ENCODE results near the gene FAM53A. TPM values are rescaled to one million over a fixed set of nuclear protein-coding genes. Genes with fewer than 3 reads are reported as not detected.

FAM53A gene
- total RNA-seq, 4 donors from 2014 or later = 1.2 to 18.4 (median 4.9) TPM

DNA sequence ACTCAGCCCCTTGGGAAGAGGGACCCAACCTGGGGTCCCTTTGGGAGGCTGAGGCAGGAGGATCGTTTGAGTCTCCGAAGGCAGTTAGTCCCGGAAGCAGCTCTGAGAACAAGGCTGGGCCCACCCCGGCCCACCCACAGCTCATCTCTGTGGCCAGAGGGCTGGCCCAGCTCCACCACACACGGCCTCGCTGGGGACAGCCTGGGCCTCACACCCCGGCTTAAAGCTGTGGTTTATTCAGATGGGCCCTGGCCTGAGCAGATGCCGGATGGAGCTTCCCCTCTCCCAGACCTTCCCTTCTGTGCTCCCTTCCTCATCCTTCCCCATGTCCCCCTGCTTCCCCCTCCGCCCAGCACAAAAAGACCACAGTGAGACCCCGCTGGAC, 54.4 kb downstream of the FAM53A start:
- peaks cover 0 to 2% (median 0%) of the 10 kb centered on the region in 3 donors for H3K9me3 ChIP-seq
- no peaks in the 10 kb centered on the region for H3K4me1 ChIP-seq
- no peak for ATAC-seq
- peaks cover 14% of the 10 kb centered on the region for H3K27me3 ChIP-seq
- 100% methylated on average over 2 of the region's 10 CpGs; no CpG with 5 or more reads in 1 of the 2 donors for WGBS, 2 donors (ENCODE audit: low coverage in 1 of 2)
- H3K4me3 ChIP-seq = no peak overlapping the region
- H3K36me3 ChIP-seq = no peaks in the 10 kb centered on the region
- H3K27ac ChIP-seq = no peak overlapping the region
- TF ChIP-seq POLR2A (IDR thresholded peaks at IDR 0.05) (no peak), POLR2AphosphoS5 (IDR thresholded peaks at IDR 0.05) (no peak), EP300 (IDR thresholded peaks at IDR 0.05) (no peak)
- TF ChIP-seq, protein P1, sequence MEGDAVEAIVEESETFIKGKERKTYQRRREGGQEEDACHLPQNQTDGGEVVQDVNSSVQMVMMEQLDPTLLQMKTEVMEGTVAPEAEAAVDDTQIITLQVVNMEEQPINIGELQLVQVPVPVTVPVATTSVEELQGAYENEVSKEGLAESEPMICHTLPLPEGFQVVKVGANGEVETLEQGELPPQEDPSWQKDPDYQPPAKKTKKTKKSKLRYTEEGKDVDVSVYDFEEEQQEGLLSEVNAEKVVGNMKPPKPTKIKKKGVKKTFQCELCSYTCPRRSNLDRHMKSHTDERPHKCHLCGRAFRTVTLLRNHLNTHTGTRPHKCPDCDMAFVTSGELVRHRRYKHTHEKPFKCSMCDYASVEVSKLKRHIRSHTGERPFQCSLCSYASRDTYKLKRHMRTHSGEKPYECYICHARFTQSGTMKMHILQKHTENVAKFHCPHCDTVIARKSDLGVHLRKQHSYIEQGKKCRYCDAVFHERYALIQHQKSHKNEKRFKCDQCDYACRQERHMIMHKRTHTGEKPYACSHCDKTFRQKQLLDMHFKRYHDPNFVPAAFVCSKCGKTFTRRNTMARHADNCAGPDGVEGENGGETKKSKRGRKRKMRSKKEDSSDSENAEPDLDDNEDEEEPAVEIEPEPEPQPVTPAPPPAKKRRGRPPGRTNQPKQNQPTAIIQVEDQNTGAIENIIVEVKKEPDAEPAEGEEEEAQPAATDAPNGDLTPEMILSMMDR (IDR thresholded peaks at IDR 0.05) = no peak

DNA sequence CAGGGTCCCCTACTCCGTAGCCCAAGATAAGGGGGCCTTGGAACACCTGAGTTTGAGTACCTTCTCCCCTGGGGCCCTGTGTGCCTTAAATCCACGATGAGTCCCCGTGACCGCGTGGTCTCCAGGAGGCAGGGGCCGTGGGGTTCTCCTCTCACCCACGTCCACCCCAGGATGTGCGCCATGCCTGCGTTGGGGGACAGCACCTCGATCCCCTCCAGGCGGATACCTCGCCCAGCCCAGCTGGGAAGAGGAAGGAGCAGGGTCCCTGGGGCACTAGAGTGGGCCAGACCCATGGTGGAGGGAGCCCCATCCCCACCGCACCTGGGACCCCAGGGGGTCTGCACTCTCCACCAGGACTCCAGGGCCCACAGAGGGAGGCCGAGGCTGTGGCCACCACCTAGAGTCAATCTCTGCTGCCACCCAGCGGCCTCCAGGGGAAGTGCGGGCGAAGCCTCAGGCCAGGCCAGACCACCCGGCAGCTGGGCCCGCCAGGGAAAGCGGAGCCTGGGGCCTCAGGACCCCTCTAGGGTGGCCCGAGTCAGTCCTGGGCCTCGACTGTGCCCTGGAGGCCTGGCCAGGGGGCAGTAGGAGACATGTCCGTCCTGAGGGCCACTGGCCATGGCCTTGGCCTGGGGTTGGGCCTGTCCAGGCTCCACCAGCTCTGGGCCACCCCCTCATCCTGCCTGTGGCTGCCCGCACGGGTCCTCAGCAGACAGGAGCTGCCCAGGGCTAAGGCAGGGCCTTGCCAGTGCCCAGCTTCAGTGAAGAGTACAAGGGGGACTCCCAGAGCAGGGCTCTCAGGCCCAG, 55.0 kb downstream of the FAM53A start:
- Histone ChIP-seq H3K4me3 (no peak overlapping the region), H3K9me3 (no peaks in the 10 kb centered on the region), H3K4me1 (no peaks in the 10 kb centered on the region), H3K27ac (no peak overlapping the region), H3K27me3 (peaks cover 11% of the 10 kb centered on the region), H3K36me3 (no peaks in the 10 kb centered on the region)
- no peak for TF ChIP-seq EP300 (IDR thresholded peaks at IDR 0.05)
- TF ChIP-seq, protein P1 (IDR thresholded peaks at IDR 0.05) = peak in 3 of 4 experiments; percentile 81 to 99 (median 90)
- ATAC-seq = peak; percentile 86
- WGBS, 2 donors (ENCODE audit: low coverage in 1 of 2) = 100% methylated on average over 1 of the region's 25 CpGs; no CpG with 5 or more reads in 1 of the 2 donors

DNA sequence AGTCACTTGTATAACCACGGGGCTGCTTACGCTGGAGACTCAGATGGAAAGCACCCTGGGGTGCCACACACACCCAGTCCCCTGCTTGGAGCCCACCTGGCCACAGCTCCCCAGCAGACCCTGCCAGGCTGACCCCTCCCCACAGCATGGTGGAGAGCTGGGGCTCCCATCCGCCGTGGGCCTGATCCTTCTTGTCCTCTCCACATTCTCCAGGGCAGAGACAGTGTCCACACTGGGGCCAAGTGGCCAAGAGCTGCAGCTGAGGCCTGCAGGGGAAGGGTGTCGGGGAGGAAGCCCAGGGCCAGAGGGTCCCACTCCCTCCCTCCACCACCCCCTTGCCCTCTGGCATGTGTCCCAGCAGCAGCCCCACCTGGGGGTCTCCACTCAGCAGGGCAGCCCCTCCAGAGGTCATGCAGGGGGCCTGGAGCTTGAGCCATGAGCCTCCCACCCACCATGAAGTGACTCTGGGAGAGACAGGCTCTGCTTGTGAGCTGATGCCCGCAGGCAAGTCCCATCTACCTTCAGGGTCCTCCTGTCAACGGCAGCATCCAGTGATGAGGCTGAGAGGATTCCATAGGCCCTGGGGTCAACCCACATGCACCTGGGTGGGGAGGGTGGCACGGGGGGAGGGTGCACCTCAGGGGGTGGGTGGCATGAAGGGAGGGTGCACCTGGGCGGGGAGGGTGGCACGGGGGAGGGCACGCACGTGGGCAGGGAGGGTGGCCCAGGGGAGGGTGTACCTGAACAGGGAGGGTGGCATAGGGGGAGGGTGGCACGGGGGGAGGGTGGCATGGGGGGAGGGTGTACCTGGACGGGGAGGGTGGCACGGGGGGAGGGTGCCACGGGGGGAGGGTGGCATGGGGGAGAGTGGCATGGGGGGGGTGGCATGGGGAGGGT, 56.4 kb downstream of the FAM53A start:
- TF ChIP-seq POLR2AphosphoS5 (IDR thresholded peaks at IDR 0.05) (no peak), POLR2A (IDR thresholded peaks at IDR 0.05) (no peak), EP300 (IDR thresholded peaks at IDR 0.05) (no peak)
- TF ChIP-seq, protein P1 (IDR thresholded peaks at IDR 0.05) = no peak
- 80% methylated on average over 1 of the region's 16 CpGs; no CpG with 5 or more reads in 1 of the 2 donors for WGBS, 2 donors (ENCODE audit: low coverage in 1 of 2)
- Histone ChIP-seq H3K9me3 (no peaks in the 10 kb centered on the region), H3K27ac (no peak overlapping the region), H3K27me3 (peaks cover 7% of the 10 kb centered on the region), H3K36me3 (no peaks in the 10 kb centered on the region), H3K4me1 (no peaks in the 10 kb centered on the region), H3K4me3 (no peak overlapping the region)
- no peak for ATAC-seq

DNA sequence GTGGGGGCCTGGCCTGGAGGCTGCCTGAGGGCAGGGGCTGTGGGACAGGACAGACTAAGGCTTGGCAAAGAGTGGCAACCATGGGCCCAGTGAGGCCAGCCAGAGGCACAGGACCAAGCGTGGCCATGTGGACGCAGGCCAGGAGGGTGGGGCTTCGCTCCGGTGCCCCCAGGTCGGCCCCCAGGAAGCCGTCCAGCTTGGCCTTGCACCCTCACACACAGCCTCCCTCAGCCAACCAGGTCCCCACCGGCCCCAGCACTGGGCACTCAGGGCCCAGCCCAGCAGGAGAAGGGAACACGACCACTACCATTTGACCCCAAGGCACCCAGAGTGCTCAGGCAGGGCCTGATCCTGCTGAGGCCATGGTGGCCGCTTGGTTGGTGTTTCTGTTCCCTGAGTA, 57.2 kb downstream of the FAM53A start:
- Histone ChIP-seq H3K27ac (no peak overlapping the region), H3K27me3 (peaks cover 7% of the 10 kb centered on the region), H3K9me3 (no peaks in the 10 kb centered on the region), H3K4me3 (no peak overlapping the region), H3K36me3 (no peaks in the 10 kb centered on the region), H3K4me1 (no peaks in the 10 kb centered on the region)
- TF ChIP-seq POLR2AphosphoS5 (IDR thresholded peaks at IDR 0.05) (no peak), EP300 (IDR thresholded peaks at IDR 0.05) (no peak), POLR2A (IDR thresholded peaks at IDR 0.05) (no peak)
- TF ChIP-seq, protein P1 (IDR thresholded peaks at IDR 0.05) = no peak
- no CpG with 5 or more reads among the region's 9 CpGs for WGBS, 2 donors (ENCODE audit: low coverage in 1 of 2)
- ATAC-seq = no peak

Data from gastroesophageal sphincter (tissue), 4 donors.